Dermis blood vessel endothelial cell (primary cell): ENCODE measurements around the gene LYL1. TPM values are rescaled to one million over a fixed set of nuclear protein-coding genes. Genes with fewer than 3 reads are reported as not detected.

Experiments
- DNase-seq: peaks from one replicate; pipeline ENCODE4 v3.0.0; 2010
- total RNA-seq: library from RNA; depleted of rRNA; stranded (reverse); fragments of >200 nt; gene quantifications from 2 replicates; pipeline ENCODE4 v1.2.3, GENCODE V29; 2014

LYL1 gene
- total RNA-seq, 1 donor from 2014 or later = 55.0 TPM

DNA sequence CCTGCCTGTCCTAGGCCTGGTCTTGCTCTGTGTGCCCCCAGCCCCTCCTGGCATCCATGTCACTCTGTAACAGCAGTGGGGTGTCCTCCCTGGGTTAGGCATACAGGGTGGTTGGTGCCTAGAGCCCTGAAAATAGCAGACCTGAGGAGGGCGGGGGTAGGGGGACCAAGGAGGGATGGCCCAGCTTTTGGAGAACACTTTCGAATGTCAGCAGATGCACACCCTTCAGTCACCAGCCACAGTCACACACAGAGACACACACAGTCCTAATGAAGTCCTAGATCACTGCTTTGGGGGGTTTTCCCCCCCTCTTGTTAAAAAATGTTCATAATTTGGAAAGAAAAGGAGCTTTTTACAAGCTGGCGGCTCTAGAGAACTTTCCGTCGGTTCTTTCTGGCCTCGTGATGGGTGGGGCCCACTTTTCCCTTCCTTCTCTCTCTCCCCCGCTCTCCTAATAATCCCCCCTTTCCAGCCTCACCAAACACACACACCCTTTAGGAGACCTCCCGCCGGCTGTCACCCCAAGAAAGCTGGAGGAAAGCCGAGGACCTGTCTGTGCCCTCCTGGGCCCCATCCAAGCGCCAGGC is 47.9 kb downstream of the LYL1 start:
- no peak for DNase-seq

- peak; percentile 91 for DNase-seq
These were observed 48.7 kb downstream of the LYL1 start for GRCh38 chr19:13053761-13054625.

GRCh38 chr19:13053238-13053637 is 49.4 kb downstream of the LYL1 start:
- DNase-seq = no peak

GRCh38 chr19:13052447-13053175 is 50.0 kb downstream of the LYL1 start:
- no peak for DNase-seq

DNA sequence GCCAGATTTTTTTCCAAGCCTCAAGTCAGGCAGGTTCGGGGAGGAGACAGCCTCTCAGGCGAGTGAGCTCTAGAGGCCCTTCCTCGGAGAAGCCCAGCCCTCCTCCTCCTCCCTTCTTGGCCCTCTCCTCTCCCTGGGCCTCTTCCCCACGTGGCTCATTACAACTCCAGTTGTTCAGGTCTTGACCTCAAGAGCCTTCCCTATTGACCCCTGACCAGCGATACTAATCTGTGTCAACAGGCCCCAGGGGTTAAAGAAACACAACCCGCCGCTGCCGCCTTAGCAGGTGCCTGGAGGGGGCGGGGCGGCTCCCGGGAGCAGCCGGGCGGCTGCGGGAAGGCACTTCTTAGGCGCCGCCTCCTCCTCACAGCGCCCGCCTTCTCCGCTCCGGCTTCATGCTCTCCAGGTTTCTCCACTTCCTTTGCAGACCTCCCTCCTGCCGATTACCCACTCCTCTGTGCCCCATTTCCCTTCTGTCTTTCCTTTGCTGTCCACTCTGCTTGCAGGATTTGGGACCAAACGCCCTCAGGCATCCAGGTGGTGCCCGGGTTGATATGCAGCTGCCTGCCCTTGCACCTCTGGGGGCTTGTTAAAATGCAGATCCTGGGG is 51.0 kb downstream of the LYL1 start:
- no peak for DNase-seq

DNA sequence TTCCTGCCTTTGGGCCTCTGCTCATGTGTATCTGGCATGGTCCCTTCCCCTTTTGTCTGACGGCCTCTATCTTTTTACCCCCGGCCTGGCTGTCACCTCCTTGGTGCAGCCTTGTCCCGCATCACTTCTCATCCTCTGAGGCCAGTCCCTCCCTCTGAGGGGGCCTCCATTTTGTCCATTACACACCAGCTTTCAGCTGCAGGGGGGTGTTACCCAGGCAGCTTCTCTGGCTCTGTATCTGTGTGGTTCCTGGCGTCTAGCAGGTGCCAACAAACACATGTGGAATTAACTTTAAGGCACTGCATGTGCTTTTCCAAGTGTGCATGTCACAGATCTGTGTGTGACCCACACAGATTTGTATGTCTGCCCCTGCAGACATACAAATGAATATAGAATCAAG is 52.4 kb downstream of the LYL1 start:
- DNase-seq = no peak

Other genes starting within 250 kb of the LYL1 start
- 23.3 and 31.3 TPM in 2 replicates for gene DNASE2, start 221.4 kb downstream of the LYL1 start, total RNA-seq
- gene KLF1, start 215.7 kb downstream of the LYL1 start, total RNA-seq = 0.17 TPM in 1 of 2 replicates, not detected in the other
- 31.5 and 42.4 TPM in 2 replicates for gene GCDH, start 211.7 kb downstream of the LYL1 start, total RNA-seq
- gene SYCE2, start 183.6 kb downstream of the LYL1 start, total RNA-seq = 0.17 and 0.33 TPM in 2 replicates
- 47.5 and 83.9 TPM in 2 replicates for gene FARSA, start 169.1 kb downstream of the LYL1 start, total RNA-seq
- gene CALR, start 164.2 kb downstream of the LYL1 start, total RNA-seq = 1,244 and 1,415 TPM in 2 replicates
- 52.9 and 98.1 TPM in 2 replicates for gene RAD23A, start 157.0 kb downstream of the LYL1 start, total RNA-seq
- gene GADD45GIP1, start 145.6 kb downstream of the LYL1 start, total RNA-seq = 19.5 and 20.6 TPM in 2 replicates
- 0.09 and 0.17 TPM in 2 replicates for gene DAND5, start 133.3 kb downstream of the LYL1 start, total RNA-seq
- gene NFIX, start 107.4 kb downstream of the LYL1 start, total RNA-seq = 12.6 and 23.7 TPM in 2 replicates
- 44.7 and 47.0 TPM in 2 replicates for gene TRMT1, start 13.9 kb upstream of the LYL1 start, total RNA-seq
- 35.9 and 136 TPM in 2 replicates for gene NACC1, start 15.4 kb upstream of the LYL1 start, total RNA-seq
- 69.9 and 84.6 TPM in 2 replicates for gene STX10, start 47.5 kb upstream of the LYL1 start, total RNA-seq
- 25.5 and 30.8 TPM in 2 replicates for gene IER2, start 47.6 kb upstream of the LYL1 start, total RNA-seq